Esophagus muscularis mucosa (tissue), 3 donors: ENCODE data around the gene FGD6.

Experiments
- CTCF ChIP-seq, 3 experiments: fragments of 200-600 bp in 2 of 3; fragments of 450-650 bp in 1 of 3; sonication (generic) in 2 of 3; IDR thresholded peaks; one replicate each; pipeline ENCODE4 v1.5.1; 2017 to 2019; ENCODE audit warnings: antibody characterized with exemption in 3 of 3, mild to moderate bottlenecking in 2 of 3, moderate library complexity in 1 of 3
- POLR2A ChIP-seq: fragments of 450-650 bp; IDR thresholded peaks from one replicate; pipeline ENCODE4 v1.6.1; 2017; ENCODE audit warnings: antibody characterized with exemption, moderate library complexity, mild to moderate bottlenecking, low read depth
- POLR2AphosphoS5 ChIP-seq, 2 donors: sonication (generic); formaldehyde crosslinking; IDR thresholded peaks; one replicate each; pipeline ENCODE4 v1.6.1; 2017; ENCODE audit warnings: antibody characterized with exemption in 2 of 2

GRCh38 chr12:95259368-95259767, 42.1 kb upstream of the FGD6 start:
- TF ChIP-seq CTCF (IDR thresholded peaks at IDR 0.05) (no peak), POLR2AphosphoS5 (IDR thresholded peaks at IDR 0.05) (no peak), POLR2A (no peak)
